Lower leg skin (tissue), 4 donors: ENCODE results near the gene UBE2J2. TPM values are rescaled to one million over a fixed set of nuclear protein-coding genes. Genes with fewer than 3 reads are reported as not detected.

Source experiments
- DNase-seq, 2 donors: peaks; one replicate each; pipeline ENCODE4 v3.0.0-alpha.2; 2019; ENCODE audit warnings: low spot score in 2 of 2
- H3K4me3 ChIP-seq: fragments of 200-600 bp; sonication (generic); 2 replicates; pipeline ENCODE4 v1.5.1; 2017; ENCODE audit warnings: mild to moderate bottlenecking, low read depth; ENCODE audit not compliant: poor library complexity, severe bottlenecking
- CTCF ChIP-seq, 3 donors: fragments of 450-650 bp; IDR thresholded peaks; one replicate each; pipeline ENCODE4 v1.5.1; 2016; ENCODE audit warnings: antibody characterized with exemption in 3 of 3, mild to moderate bottlenecking in 3 of 3, moderate library complexity in 2 of 3
- POLR2A ChIP-seq, 2 donors: fragments of 450-650 bp; IDR thresholded peaks; one replicate each; pipeline ENCODE4 v1.6.1; 2016 to 2017; ENCODE audit warnings: antibody characterized with exemption in 2 of 2, mild to moderate bottlenecking in 1 of 2, moderate library complexity in 1 of 2
- WGBS, 2 donors: methylation state at CpG; one replicate each; pipeline ENCODE4 v1.1.5; 2018; 5-methylcytosine and 5-hydroxymethylcytosine counted together
- intact Hi-C: fragments of 100-400 bp; cut with DNase I; formaldehyde crosslinking; loops from one replicate; pipeline ENCODE4 v1.15.0; 2023; ENCODE audit warnings: low total_unique reads
- total RNA-seq, 4 donors: library from RNA; depleted of rRNA; stranded (reverse); fragments of >200 nt; gene quantifications; one replicate each; pipeline ENCODE4 v1.1.0, GENCODE V29; 2016

UBE2J2 gene
- total RNA-seq, 4 donors from 2014 or later: 49.0 to 72.8 (median 54.0) TPM

GRCh38 chr1:1303736-1304135 lies 30.1 kb upstream of the UBE2J2 start:
- DNase-seq: no peak
- TF ChIP-seq CTCF (IDR thresholded peaks at IDR 0.05) (no peak), POLR2A (IDR thresholded peaks at IDR 0.05) (no peak)
- intact Hi-C loops: no loop called here
- H3K4me3 ChIP-seq: no peak overlapping the region
- 31 to 57% methylated on average over 5 to 13 of the region's 13 CpGs for WGBS, 2 donors

- no peak for DNase-seq
- WGBS, 2 donors: 40 to 54% methylated on average over 6 to 21 of the region's 31 CpGs
- TF ChIP-seq CTCF (IDR thresholded peaks at IDR 0.05) (no peak), POLR2A (IDR thresholded peaks at IDR 0.05) (no peak)
- intact Hi-C loops: no loop called here
- no peak overlapping the region for H3K4me3 ChIP-seq
These were observed 29.4 kb upstream of the UBE2J2 start for GRCh38 chr1:1302951-1303509.

DNA sequence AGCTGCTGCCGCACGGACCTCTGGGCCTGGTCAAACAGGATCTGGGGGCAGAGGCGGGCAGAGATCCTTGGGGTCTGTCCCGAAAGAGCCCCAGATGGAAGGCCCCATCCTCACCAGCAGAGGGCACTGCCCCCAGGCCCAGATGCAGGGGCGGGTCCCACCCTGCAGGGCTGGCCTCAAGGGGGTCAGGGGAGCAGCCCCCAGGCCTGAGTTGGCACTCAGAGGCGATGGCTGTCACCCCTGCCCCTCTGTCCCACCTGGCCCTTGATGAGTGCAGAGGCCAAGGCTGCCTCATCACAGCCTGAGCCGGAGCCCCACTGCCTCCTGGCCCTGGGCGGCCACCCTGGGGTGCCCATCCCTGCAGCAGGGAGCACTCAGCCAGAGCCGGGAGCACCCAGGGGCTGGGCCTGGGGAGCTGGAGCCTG lies 28.4 kb upstream of the UBE2J2 start:
- intact Hi-C loops: no loop called here
- H3K4me3 ChIP-seq: no peak overlapping the region
- WGBS, 2 donors: 91 to 92% methylated on average over 4 of the region's 9 CpGs
- DNase-seq: no peak
- TF ChIP-seq POLR2A (IDR thresholded peaks at IDR 0.05): no peak
- TF ChIP-seq CTCF (IDR thresholded peaks at IDR 0.05): no peak

DNA sequence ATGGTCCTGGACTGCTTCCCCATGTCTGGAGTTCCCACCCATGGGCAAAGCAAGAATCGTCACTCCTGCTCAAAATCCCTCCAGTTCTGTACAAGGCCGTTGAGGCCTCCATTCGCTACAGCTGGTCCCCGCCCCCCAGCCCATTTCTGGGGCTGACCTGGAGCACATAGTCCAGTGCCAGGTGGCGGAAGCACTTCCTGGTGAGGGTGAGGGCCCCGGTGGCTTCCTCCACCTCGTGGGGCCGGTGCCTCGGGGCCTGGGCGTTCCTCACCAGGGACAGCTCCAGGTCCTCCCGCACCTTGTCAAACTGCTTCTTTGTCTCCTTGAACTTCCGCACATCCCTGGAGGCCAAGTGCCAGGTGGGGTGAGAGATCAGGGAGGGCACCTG lies 26.7 kb upstream of the UBE2J2 start:
- intact Hi-C loops: no loop called here
- 80 to 86% methylated on average over 9 to 11 of the region's 12 CpGs for WGBS, 2 donors
- TF ChIP-seq CTCF (IDR thresholded peaks at IDR 0.05): no peak
- TF ChIP-seq POLR2A (IDR thresholded peaks at IDR 0.05): no peak
- no peak for DNase-seq
- no peak overlapping the region for H3K4me3 ChIP-seq

- intact Hi-C loops: no loop called here
- no peak for DNase-seq
- no peak for TF ChIP-seq CTCF (IDR thresholded peaks at IDR 0.05)
- TF ChIP-seq POLR2A (IDR thresholded peaks at IDR 0.05): no peak
- no peak overlapping the region for H3K4me3 ChIP-seq
- WGBS, 2 donors: 91% methylated on average over 16 to 19 of the region's 22 CpGs
These were observed 26.2 kb upstream of the UBE2J2 start for GRCh38 chr1:1299686-1300351.
